Measurements from ENCODE around the gene ACTA1. TPM values are rescaled to one million over a fixed set of nuclear protein-coding genes. Genes with fewer than 3 reads are reported as not detected.
A peak's percentile ranks its signal among the peaks of the same experiment; 100 is the strongest.

ACTA1 gene
- not detected for total RNA-seq (2021; ENCODE audit: unreplicated experiment)
- polyA plus RNA-seq (2012; ENCODE audit: insufficient read length) = 3.6 TPM
- percentile 24 among the genes with signal in this experiment for Bru-seq, nascent RNA
- BruChase-seq, experiment 1, labeled RNA remaining after a 2-hour chase = percentile 21 among the genes with signal in this experiment
- BruChase-seq, experiment 2, labeled RNA remaining after a 6-hour chase = percentile 17 among the genes with signal in this experiment
- long read RNA-seq = 0 reads

DNA sequence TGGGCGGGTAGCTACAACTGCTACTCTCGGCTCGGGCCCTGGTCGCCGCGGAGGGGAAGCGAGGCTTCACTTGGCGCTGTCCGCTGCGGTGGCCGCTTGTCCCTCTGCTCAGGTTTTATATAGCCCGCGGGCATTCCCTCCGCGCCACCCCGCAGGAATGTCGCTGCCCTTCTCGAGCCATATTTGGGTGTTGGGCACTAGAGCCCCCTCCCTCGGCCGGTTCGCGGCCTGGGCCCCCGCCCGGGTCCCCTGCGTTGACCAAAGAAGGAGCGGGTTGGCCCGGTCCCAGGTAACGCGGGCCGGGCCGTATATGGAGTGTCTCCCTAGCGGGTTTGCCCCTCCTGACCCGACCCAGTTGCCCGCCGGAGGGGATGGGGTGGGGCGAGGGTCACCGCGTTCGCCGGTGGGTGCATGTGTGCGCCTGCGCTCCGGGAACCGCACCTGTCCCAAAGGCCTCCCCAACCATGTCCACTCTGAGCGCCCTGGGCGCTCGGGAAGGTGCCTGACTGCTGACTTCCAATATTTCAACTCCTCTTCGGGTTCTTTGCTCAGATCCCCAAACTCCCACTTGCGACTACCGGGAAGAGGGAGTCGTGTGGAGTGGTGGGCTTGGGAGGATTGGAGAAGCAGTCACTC lies at the start of gene ACTA1:
Gene ACTA1 (minus strand): TSS at position 90 of the 636 bp plus-strand sequence. CDS start 979 bp downstream, outside the sequence.
- no peak within 1 kb of the TSS for H3K27ac ChIP-seq (ENCODE audit: low read length)
- H3K36me3 ChIP-seq (ENCODE audit: control insufficient read depth, insufficient read depth, low read length) = no peaks in the 10 kb centered on the region
- H3K4me3 ChIP-seq (ENCODE audit: low read depth in 2 of 2, low read length in 2 of 2) = no peak within 1 kb of the TSS
- BruUV-seq (replicated peaks) = no TSS peak
- ChIA-PET POLR2A (no interaction called here), CTCF (no interaction called here)
- H3K4me1 ChIP-seq (ENCODE audit: control insufficient read depth, insufficient read depth, low read length) = no peaks in the 10 kb centered on the region
- in situ Hi-C loops (cut with HindIII; ENCODE audit: low pct_unique_long_range_greater_than_20kb, low sequenced_read_pairs) (no loop called here), intact Hi-C loops (cut with micrococcal nuclease; ENCODE audit: unreplicated experiment) (no loop called here)
- H3K27me3 ChIP-seq (ENCODE audit: control insufficient read depth, insufficient read depth, low read length) = no peaks in the 10 kb centered on the region; the same call in none of the 2 replicates
- H3K9me3 ChIP-seq (ENCODE audit: control insufficient read depth, insufficient read depth, low read depth, low read length) = no peaks in the 10 kb centered on the region
- TF ChIP-seq, protein P1, sequence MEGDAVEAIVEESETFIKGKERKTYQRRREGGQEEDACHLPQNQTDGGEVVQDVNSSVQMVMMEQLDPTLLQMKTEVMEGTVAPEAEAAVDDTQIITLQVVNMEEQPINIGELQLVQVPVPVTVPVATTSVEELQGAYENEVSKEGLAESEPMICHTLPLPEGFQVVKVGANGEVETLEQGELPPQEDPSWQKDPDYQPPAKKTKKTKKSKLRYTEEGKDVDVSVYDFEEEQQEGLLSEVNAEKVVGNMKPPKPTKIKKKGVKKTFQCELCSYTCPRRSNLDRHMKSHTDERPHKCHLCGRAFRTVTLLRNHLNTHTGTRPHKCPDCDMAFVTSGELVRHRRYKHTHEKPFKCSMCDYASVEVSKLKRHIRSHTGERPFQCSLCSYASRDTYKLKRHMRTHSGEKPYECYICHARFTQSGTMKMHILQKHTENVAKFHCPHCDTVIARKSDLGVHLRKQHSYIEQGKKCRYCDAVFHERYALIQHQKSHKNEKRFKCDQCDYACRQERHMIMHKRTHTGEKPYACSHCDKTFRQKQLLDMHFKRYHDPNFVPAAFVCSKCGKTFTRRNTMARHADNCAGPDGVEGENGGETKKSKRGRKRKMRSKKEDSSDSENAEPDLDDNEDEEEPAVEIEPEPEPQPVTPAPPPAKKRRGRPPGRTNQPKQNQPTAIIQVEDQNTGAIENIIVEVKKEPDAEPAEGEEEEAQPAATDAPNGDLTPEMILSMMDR (IDR thresholded peaks at IDR 0.05) = no peak
- TF ChIP-seq TCF7L2 (IDR thresholded peaks at IDR 0.05; ENCODE audit: low read depth, low read length) = no peak
- TF ChIP-seq, protein P2, sequence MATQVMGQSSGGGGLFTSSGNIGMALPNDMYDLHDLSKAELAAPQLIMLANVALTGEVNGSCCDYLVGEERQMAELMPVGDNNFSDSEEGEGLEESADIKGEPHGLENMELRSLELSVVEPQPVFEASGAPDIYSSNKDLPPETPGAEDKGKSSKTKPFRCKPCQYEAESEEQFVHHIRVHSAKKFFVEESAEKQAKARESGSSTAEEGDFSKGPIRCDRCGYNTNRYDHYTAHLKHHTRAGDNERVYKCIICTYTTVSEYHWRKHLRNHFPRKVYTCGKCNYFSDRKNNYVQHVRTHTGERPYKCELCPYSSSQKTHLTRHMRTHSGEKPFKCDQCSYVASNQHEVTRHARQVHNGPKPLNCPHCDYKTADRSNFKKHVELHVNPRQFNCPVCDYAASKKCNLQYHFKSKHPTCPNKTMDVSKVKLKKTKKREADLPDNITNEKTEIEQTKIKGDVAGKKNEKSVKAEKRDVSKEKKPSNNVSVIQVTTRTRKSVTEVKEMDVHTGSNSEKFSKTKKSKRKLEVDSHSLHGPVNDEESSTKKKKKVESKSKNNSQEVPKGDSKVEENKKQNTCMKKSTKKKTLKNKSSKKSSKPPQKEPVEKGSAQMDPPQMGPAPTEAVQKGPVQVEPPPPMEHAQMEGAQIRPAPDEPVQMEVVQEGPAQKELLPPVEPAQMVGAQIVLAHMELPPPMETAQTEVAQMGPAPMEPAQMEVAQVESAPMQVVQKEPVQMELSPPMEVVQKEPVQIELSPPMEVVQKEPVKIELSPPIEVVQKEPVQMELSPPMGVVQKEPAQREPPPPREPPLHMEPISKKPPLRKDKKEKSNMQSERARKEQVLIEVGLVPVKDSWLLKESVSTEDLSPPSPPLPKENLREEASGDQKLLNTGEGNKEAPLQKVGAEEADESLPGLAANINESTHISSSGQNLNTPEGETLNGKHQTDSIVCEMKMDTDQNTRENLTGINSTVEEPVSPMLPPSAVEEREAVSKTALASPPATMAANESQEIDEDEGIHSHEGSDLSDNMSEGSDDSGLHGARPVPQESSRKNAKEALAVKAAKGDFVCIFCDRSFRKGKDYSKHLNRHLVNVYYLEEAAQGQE (IDR thresholded peaks at IDR 0.05; ENCODE audit: insufficient read depth in 1 of 2, low read depth in 2 of 2, low read length in 1 of 2) = no peak
- no peak for TF ChIP-seq POLR2AphosphoS5 (IDR thresholded peaks at IDR 0.05; ENCODE audit: low read depth, low read length)
- TF ChIP-seq SIN3A (IDR thresholded peaks at IDR 0.05; ENCODE audit: borderline replicate concordance, insufficient read depth, low read depth, low read length) = no peak
- DNase-seq (ENCODE audit: low read depth, low spot score) = no peak
- no peak for ATAC-seq

DNA sequence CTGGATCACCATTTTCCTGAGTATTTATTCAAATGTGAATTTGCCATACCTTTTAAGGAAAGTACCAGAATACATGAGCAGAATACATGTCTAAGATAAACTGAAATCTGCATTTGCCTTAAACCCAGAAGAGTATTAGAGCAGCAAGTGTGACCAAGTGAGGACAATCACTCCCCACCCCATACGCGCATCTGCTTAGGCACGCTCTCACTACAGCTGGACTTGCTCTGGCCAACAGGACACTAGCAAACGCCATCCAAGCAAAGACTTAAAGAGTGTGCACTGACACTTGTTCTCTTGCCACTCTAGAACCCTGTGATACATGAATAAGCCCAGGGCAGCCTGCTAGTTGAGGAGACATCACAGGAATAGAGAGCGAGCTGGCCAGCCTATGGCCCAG lies 48.6 kb upstream of the ACTA1 start:
- TF ChIP-seq POLR2AphosphoS5 (IDR thresholded peaks at IDR 0.05; ENCODE audit: low read depth, low read length) = no peak
- TF ChIP-seq, protein P1 (IDR thresholded peaks at IDR 0.05) = no peak
- no peak for TF ChIP-seq SIN3A (IDR thresholded peaks at IDR 0.05; ENCODE audit: borderline replicate concordance, insufficient read depth, low read depth, low read length)
- no peak for TF ChIP-seq TCF7L2 (IDR thresholded peaks at IDR 0.05; ENCODE audit: low read depth, low read length)
- TF ChIP-seq, protein P2 (IDR thresholded peaks at IDR 0.05; ENCODE audit: insufficient read depth in 1 of 2, low read depth in 2 of 2, low read length in 1 of 2) = no peak
- POLR2A ChIA-PET = no interaction called here

More for the DNA sequence above, 48.6 kb upstream of the ACTA1 start:
- H3K4me1 ChIP-seq (ENCODE audit: control insufficient read depth, insufficient read depth, low read length) = no peaks in the 10 kb centered on the region
- CTCF ChIA-PET = interaction anchor here (0.6 to 1.2 kb wide), 4 partner anchors 224 to 745 kb away, joined by 3 to 8 read pairs (median 3); no protein-coding TSS in a partner anchor
- peaks cover 17% of the 10 kb centered on the region for H3K36me3 ChIP-seq (ENCODE audit: control insufficient read depth, insufficient read depth, low read length)
- H3K9me3 ChIP-seq (ENCODE audit: control insufficient read depth, insufficient read depth, low read depth, low read length) = no peaks in the 10 kb centered on the region
- in situ Hi-C loops (cut with HindIII; ENCODE audit: low pct_unique_long_range_greater_than_20kb, low sequenced_read_pairs) = no loop called here
- no peak overlapping the region for H3K27ac ChIP-seq (ENCODE audit: low read length)
- no peak overlapping the region for H3K4me3 ChIP-seq (ENCODE audit: low read depth in 2 of 2, low read length in 2 of 2)
- DNase-seq (ENCODE audit: low read depth, low spot score) (no peak), ATAC-seq (no peak; the same call in 1 of the 2 replicates)
- intact Hi-C loops (cut with micrococcal nuclease; ENCODE audit: unreplicated experiment) = loop anchor here (1.0 to 10.0 kb wide), 2 partner anchors 138 to 224 kb away; partner anchors contain the start of gene CCSAP
- no TSS peak for BruUV-seq (replicated peaks)
- H3K27me3 ChIP-seq (ENCODE audit: control insufficient read depth, insufficient read depth, low read length) = no peaks in the 10 kb centered on the region
